Stimulated activated naive CD8-positive, alpha-beta T cell treated with anti-CD3 and anti-CD28 coated beads, Interleukin-15, amount 100 ng/mL, for 72 hours (primary cell): ENCODE data around the gene LYSET.
"Not testable (repeated sequence)": the region's sequence is repeated elsewhere in the genome, so short reads cannot be mapped to it uniquely, and the experiment has no call there.

Experiments used
- ATAC-seq: fragments of 150-1000 bp; cut with Tn5 transposase; 2 replicates; pipeline ENCODE4 v1.10.0; 2021; ENCODE audit warnings: mild to moderate bottlenecking, moderate library complexity
- DNase-seq, 2 donors: peaks; one replicate each; pipeline ENCODE4 v3.0.0; 2021 to 2022
- H3K27ac Mint-ChIP-seq, 2 donors: one replicate each; pipeline ENCODE4 v1.8.0; 2022; ENCODE audit warnings: mild to moderate bottlenecking in 2 of 2, mixed read lengths in 2 of 2, moderate library complexity in 2 of 2
- H3K27me3 Mint-ChIP-seq: one replicate; pipeline ENCODE4 v1.8.0; 2022; ENCODE audit warnings: mixed read lengths
- H3K4me1 Mint-ChIP-seq: one replicate; pipeline ENCODE4 v1.8.0; 2022; ENCODE audit warnings: mild to moderate bottlenecking, mixed read lengths
- H3K4me3 Mint-ChIP-seq, 2 donors: one replicate each; pipeline ENCODE4 v1.8.0; 2022; ENCODE audit warnings: mild to moderate bottlenecking in 2 of 2, mixed read lengths in 2 of 2, moderate library complexity in 1 of 2
- H3K9me3 Mint-ChIP-seq, 2 donors: one replicate each; pipeline ENCODE4 v1.8.0; 2022; ENCODE audit warnings: mixed read lengths in 2 of 2

LYSET gene, protein sequence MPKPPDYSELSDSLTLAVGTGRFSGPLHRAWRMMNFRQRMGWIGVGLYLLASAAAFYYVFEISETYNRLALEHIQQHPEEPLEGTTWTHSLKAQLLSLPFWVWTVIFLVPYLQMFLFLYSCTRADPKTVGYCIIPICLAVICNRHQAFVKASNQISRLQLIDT

DNA sequence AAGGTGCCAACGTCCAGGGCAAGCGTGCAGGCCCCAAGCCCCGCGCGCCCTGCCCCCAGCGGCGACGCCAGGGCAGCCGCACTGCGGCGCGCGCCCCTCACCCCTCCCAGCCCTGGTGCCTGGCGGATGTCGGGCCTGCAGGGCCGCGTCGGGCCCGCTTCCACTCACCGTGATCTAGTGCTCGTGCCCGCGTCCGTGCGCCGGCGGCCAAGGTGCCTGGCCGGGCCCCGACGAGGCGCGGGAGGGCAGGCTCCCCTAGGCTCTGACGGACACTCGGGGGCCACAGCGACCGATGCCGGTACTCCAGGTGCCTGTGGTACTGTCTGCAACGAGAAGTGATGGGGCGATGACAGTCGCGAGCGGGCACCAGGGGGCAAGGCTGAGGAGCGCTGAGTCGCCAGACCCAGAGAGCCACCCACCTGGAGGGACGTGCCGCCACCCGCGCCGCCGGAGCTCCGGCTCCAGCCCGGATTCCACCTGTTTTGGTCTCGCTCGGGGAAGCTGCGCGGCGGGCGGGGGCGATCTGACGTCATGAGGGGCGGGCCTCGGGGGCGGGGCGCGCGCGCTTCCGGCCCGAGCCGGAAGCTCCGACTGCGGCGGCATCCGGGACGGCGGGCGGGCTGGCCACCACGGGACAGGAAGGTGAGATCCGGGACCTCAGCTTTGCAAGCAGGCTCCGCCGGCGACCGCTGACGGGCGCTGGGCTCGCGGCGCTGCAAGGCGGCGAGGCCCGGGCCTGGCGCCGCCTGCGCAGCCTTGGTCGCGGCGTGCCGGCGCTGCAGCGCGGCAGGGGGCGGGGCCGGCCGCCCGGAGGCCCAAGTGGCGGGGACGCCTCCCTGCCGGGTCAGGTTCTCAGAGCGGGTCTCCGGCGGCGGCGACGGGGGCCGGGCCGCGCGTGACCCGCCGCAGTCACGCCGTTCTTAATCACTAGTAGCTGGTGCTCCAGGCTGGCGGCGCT lies at the start of gene LYSET, which contains the start of gene MOAP1:
Gene LYSET, plus strand, starts transcription at position 927 of the 958 bp plus-strand sequence. CDS start 89 bp downstream, outside the sequence.
Gene MOAP1, minus strand, starts transcription at position 507 of the 958 bp plus-strand sequence. CDS start 655 bp downstream, outside the sequence.
- Mint-ChIP-seq H3K4me1 (peaks cover 41% of the 10 kb centered on the region), H3K27me3 (no peaks in the 10 kb centered on the region)
- peak; percentile 91 to 92 for DNase-seq

DNA sequence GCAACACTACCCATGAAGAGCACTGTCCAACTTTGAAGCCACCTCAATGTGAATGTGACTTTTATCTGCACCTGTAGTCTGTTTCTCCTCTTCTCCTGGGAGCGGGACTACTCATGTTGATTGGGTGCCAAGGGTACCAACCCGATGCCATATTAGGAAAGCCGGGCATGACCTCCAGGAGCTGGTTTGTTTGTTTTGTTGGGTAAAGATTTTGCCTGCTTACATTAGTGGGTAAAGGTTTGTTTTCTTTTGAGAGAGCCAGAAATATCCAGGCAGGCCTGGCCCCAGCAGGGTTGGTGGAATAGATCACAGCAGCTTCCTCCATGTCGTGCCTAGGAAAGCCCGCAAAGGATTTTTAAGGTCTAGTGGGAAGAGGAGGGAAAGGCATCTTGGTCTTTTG lies 49.7 kb upstream of the LYSET start:
- H3K27me3 Mint-ChIP-seq: no peaks in the 10 kb centered on the region
- H3K4me3 Mint-ChIP-seq: no peak overlapping the region
- no peak for DNase-seq
- no peak for ATAC-seq
- H3K27ac Mint-ChIP-seq: no peak overlapping the region
- no peaks in the 10 kb centered on the region for H3K9me3 Mint-ChIP-seq
- peaks cover 10% of the 10 kb centered on the region for H3K4me1 Mint-ChIP-seq

More for the DNA sequence above, at the start of gene LYSET, which contains the start of gene MOAP1:
- ATAC-seq: peak; percentile 93
- Mint-ChIP-seq H3K27ac (peak within 1 kb of the TSS; percentile 97 to 99), H3K4me3 (peak within 1 kb of the TSS; percentile 93 to 97), H3K9me3 (no peaks in the 10 kb centered on the region)

DNA sequence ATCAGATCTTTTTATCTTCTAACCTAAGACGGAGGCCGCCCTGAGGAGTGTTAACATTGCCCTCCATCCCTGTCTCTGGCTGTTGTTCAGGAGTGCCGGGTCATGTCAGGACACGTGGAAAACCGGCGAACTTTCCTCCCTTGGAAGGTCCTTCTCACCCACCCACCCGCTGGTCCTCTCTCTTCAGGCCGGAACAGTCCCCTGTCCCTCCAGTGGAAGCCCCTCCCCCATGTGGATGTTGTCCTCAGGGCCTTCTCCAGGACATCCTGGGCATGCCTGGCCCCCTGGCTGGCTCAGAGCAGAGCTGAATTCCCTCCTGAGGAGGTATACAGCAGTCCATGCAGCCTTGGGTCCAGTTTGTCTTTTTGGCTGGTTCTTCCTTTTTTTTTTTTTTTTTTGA lies 49.1 kb upstream of the LYSET start:
- Mint-ChIP-seq H3K27ac (no peak overlapping the region), H3K4me1 (peaks cover 10% of the 10 kb centered on the region), H3K9me3 (no peaks in the 10 kb centered on the region), H3K4me3 (no peak overlapping the region), H3K27me3 (no peaks in the 10 kb centered on the region)
- no peak for ATAC-seq
- no peak for DNase-seq

DNA sequence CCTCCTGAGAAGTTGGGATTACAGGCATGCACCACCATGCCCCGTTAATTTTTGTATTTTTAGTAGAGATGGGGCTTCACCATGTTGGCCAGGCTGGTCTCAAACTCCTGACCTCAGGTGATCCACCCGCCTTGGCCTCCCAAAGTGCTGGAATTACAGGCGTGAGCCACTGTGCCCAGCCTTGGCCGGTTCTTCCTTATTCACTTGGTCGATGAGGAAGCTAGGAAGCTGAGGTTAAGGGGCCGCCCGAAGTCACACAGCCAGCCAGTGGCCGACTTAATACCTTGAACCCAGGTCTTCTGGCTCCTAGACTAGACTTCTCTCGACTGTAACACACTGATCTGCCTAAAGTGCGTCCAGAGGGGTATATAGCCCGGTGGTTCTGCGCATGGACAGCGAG lies 48.6 kb upstream of the LYSET start:
- not testable (repeated sequence) for ATAC-seq, H3K4me3 Mint-ChIP-seq, H3K27ac Mint-ChIP-seq, H3K4me1 Mint-ChIP-seq, H3K27me3 Mint-ChIP-seq, H3K9me3 Mint-ChIP-seq, DNase-seq

DNA sequence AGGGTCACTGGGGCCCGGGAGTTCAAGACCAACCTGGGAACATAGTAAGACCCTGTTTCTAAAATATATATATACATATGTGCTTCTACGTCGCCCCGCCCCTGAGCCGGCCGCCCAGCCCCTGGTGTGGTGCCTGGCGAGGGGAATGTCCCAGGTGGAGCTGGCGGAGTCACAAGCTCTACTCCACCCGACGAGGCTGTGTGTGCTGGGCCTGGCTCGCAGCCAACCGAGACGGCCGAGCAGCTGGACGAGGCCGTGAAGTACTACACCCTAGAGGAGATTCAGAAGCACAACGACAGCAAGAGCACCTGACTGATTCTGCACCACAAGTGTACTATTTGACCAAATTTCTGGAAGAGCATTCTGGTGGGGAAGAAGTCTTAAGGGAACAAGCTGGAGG lies 47.3 kb upstream of the LYSET start:
- H3K27ac Mint-ChIP-seq: no peak overlapping the region
- peaks cover 6% of the 10 kb centered on the region for H3K4me1 Mint-ChIP-seq

DNA sequence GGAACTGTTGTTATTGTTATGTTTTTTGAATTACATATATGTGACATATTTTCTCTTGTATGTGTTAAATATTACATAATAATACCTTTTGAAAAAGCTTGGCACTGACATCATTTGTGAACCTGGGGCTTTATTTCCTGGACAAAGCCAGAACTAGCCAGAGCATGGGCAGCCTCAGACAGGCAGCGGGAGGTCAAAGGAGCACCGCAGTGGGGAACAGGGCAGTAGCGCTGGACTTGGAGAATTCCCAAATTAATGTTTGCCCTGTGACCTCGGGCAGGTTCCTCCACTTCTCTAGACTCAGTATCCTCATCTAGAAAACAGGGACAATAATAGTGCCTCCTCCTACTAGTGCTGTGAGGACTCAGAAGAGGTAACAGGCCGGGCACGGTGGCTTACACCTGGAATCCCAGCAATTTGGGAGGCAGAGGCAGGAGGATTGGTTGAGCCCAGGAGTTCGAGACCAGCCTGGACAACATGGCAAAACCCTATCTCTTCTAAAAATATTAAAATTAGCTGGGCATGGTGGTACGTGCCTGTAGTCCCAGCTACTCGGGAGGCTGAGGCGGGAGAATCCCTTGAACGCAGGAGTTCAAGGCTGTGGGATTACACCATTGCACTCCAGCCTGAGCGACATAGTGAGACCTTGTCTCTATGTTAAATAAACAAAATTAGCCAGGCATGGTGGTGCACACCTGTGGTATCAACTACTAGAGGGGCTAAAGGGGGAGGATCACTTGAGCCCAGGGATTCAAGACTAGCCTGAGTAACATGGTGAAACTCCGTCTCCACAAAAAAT lies 42.1 kb upstream of the LYSET start:
- H3K9me3 Mint-ChIP-seq: no peaks in the 10 kb centered on the region
- H3K4me3 Mint-ChIP-seq: no peak overlapping the region
- H3K4me1 Mint-ChIP-seq: peaks cover 6% of the 10 kb centered on the region
- no peak overlapping the region for H3K27ac Mint-ChIP-seq
- ATAC-seq: no peak
- no peak for DNase-seq
- H3K27me3 Mint-ChIP-seq: no peaks in the 10 kb centered on the region

More for the DNA sequence above, 47.3 kb upstream of the LYSET start:
- Mint-ChIP-seq H3K4me3 (no peak overlapping the region), H3K27me3 (no peaks in the 10 kb centered on the region), H3K9me3 (no peaks in the 10 kb centered on the region)
- no peak for DNase-seq
- no peak for ATAC-seq

DNA sequence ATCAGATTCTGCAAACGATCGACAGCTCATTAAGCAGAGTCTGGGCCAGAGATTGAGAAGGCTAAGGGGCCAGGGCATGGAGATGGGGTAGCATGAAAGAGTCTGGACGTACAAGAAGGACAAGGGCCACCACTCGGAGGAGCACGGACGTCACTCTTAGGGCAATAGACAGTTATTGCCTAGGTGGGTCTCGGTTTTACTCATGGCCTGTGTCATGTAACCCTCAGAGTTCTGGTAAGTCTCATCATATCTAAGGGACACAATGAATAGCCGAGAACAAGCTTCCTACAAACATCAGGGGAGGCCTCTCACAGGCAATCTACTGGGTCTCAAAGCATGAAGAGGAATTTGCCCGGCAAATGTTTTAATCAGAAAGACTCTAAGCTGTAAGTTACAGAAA lies 39.0 kb upstream of the LYSET start:
- no peak overlapping the region for H3K27ac Mint-ChIP-seq
- DNase-seq (no peak), ATAC-seq (no peak)
- peaks cover 12% of the 10 kb centered on the region for H3K4me1 Mint-ChIP-seq
- H3K27me3 Mint-ChIP-seq: no peaks in the 10 kb centered on the region
- no peak overlapping the region for H3K4me3 Mint-ChIP-seq
- H3K9me3 Mint-ChIP-seq: no peaks in the 10 kb centered on the region

DNA sequence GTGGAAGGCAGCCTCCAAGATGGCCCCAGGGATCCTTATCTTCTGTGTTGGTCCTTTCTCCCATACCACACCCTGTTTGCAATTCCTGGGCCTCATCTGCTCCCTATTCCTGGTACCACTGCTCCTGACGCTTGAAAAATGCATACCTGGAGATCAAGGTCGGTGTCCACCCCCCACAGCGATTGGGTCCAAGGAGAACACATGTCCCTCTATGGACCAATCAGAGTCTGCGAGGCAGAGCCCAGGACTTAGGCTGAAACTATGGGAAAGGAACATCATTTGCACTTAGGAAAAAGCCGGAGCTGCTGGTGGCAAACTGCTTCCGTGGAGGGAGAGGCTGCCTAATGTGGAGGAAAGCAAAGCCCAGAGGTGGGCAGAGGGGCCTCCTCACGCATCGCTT lies 36.1 kb upstream of the LYSET start:
- H3K9me3 Mint-ChIP-seq: no peaks in the 10 kb centered on the region
- no peak for DNase-seq
- no peak overlapping the region for H3K4me3 Mint-ChIP-seq
- ATAC-seq: no peak
- peaks cover 12% of the 10 kb centered on the region for H3K4me1 Mint-ChIP-seq
- H3K27me3 Mint-ChIP-seq: no peaks in the 10 kb centered on the region
- H3K27ac Mint-ChIP-seq: no peak overlapping the region

DNA sequence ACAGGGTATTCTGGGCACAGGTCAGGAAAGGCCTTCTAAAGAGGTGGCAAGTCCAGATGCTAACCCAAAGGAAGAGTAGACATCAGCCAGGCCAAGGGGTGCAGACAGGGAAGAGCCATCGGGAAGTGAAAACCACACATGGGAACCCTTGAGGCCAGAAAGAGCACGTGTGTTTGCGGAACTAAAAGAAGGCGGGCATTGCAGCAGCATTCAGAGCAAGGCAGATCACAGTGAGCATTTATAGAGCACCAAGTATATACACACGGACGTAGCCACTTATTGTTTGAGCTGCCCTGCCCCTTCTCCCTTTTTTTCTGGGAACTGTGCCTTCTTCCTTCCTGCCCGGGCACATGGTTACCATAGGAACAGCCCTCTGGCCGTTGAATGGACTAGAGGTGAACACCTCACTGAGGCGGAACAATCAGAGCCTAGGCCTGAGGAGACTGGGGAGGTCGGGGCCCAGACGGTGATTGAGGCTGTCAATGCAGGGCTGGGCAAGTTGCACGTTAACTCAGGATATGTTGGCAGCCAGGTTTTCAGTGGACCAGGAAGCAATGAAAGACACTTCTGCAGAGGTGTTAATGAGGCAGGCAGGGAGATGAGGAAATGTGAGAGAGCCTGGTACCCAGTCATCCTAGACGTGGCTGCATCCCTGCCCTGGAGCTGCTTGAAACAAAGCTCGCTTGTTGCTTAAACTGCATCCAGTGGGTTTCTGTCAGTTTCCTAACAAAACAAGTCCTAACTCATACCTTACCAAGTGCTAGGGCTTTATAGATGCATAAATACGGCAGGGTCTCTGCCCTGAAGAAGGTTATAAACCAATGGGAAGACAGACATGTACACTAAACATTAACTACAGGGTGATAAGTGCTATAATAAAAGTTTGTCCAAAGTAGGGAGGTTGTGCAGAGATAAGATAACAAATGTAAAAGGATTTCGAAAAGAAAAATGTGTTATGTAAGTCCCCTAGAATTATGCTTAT lies 34.6 kb upstream of the LYSET start:
- peak overlapping the region in 1 of 2 donors; percentile 89 for H3K27ac Mint-ChIP-seq
- H3K27me3 Mint-ChIP-seq: no peaks in the 10 kb centered on the region
- DNase-seq: no peak
- peaks cover 12% of the 10 kb centered on the region for H3K4me1 Mint-ChIP-seq
- H3K4me3 Mint-ChIP-seq: no peak overlapping the region
- no peaks in the 10 kb centered on the region for H3K9me3 Mint-ChIP-seq
- no peak for ATAC-seq

DNA sequence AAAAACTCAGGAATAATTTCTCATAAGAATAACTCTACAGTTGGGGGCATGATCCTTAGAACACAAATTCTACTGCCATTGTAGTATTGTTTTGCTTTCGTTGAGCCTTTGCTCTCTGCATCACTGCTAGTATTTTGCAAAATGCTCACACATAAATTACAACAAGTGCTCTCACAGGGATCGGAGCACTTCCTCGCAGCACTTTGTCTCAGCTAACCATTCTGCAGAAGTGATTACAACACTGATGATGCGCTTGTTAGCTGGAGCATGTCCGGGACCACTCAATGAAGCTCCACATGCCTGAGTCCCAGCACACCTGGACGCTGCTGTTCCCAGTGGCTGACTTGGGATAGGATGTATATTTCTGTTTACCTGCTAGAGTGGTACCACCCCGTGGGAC lies 32.0 kb upstream of the LYSET start:
- Mint-ChIP-seq H3K9me3 (no peaks in the 10 kb centered on the region), H3K27me3 (no peaks in the 10 kb centered on the region), H3K4me3 (no peak overlapping the region), H3K27ac (no peak overlapping the region), H3K4me1 (peaks cover 12% of the 10 kb centered on the region)
- DNase-seq (no peak), ATAC-seq (no peak)

DNA sequence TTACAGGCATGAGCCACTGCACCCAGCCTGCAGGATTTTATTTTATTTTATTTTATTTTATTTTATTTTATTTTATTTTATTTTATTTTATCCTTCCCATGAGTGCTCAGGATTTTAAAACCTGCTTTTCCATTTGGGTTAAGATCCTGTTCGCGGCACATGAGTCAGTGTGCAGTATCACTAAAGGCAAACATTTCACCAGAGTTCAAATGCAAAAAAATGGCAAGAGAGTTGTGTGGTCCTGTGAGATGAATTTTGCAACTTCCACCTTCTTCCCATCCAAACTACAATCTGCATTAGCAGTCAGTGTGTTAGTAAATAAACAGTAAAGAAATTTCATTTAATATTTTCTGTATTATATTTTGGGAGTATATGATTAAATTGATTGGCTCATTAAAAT lies 29.4 kb upstream of the LYSET start:
- Mint-ChIP-seq H3K27ac (no peak overlapping the region), H3K9me3 (no peaks in the 10 kb centered on the region), H3K4me1 (peaks cover 2% of the 10 kb centered on the region), H3K27me3 (no peaks in the 10 kb centered on the region), H3K4me3 (no peak overlapping the region)
- no peak for ATAC-seq
- DNase-seq: no peak

DNA sequence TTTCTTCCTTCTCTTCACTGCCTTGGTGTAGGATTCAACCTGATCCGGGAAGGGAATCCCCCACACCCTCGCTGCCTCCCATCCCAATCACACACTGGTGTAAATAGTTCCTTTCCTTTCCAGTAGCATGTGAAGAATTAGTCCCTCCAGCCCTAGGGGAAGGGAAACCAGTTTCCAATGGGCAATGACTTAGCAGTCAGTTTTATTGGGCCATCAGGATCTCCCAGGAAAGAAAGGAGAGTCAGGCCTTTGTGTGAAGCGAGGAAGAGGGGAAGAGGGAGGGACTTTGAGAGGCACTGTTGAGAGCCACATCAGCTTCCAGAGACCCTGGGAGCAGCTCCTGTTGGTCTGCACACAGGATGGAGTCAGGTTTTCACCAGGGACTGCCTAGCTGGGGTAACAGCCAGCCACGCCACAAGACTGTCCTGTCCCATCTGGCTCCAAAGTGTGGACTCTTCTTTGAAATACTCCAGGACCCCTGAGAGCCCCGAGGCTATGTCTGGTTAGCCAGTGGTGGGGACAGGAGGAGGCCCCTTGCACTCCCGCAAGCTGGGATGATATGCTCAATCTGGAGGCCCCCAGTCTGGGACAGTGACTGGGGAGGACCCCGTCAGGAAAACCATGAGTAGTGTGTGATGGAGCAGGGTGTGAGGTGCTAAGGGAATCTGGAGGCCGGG lies 28.3 kb upstream of the LYSET start:
- ATAC-seq: peak; percentile 45
- Mint-ChIP-seq H3K4me1 (no peaks in the 10 kb centered on the region), H3K9me3 (no peaks in the 10 kb centered on the region)

DNA sequence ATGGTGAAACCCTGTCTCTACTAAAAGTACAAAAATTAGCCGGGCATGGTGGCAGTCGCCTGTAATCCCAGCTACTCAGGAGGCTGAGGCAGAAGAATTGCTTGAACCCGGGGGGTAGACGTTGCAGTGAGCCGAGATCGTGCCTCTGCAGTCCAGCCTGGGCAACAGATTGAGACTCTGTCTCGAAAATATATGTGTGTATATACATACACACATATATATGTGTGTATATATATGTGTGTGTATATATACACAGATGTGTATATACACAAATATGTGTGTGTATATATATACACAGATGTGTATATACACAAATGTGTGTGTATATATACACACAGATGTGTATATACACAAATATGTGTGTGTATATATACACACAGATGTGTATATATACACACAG lies 26.8 kb upstream of the LYSET start:
- peak; percentile 61 for ATAC-seq
- H3K27ac Mint-ChIP-seq, H3K4me3 Mint-ChIP-seq, H3K9me3 Mint-ChIP-seq, H3K27me3 Mint-ChIP-seq, DNase-seq, H3K4me1 Mint-ChIP-seq: not testable (repeated sequence)

More for the DNA sequence above, 28.3 kb upstream of the LYSET start:
- Mint-ChIP-seq H3K4me3 (no peak overlapping the region), H3K27me3 (no peaks in the 10 kb centered on the region), H3K27ac (no peak overlapping the region)
- DNase-seq: no peak

DNA sequence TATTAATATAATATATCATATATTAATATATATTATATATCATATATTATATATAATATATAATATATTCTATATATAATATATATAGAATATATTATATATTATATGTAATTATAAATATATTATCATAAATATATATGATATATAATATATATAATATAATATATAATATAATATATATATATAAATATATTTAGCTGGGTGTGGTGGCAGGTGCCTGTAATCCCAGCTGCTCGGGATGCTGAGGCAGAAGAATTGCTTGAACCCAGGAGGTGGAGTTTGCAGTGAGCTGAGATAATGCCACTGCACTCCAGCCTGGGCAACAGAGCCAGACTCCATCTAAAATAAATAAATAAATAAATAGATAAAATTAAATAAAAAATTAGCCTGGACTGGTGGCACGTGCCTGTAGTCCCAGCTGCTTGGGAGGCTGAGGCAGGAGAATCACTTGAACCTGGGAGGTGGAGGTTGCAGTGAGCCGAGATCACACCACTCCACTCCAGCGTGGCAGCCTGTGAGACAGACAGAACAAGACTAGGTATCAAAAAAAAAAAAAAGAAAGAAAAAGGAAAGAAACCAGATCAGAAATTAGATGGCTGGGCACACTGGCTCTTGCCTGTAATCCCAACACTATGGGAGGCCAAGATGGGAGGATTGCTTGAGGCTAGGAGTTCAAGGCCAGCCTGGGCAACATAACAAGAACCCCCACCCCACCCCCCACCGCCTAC lies 25.3 kb upstream of the LYSET start:
- not testable (repeated sequence) for H3K9me3 Mint-ChIP-seq, DNase-seq

More for the DNA sequence above, 25.3 kb upstream of the LYSET start:
- ATAC-seq: peak; percentile 42
- H3K4me3 Mint-ChIP-seq, H3K4me1 Mint-ChIP-seq, H3K27ac Mint-ChIP-seq, H3K27me3 Mint-ChIP-seq: not testable (repeated sequence)
